Natural killer cell (primary cell): ENCODE measurements around the gene TMEM141. TPM values are rescaled to one million over a fixed set of nuclear protein-coding genes. Genes with fewer than 3 reads are reported as not detected.
"Not testable (repeated sequence)": the region's sequence is repeated elsewhere in the genome, so short reads cannot be mapped to it uniquely, and the experiment has no call there.

Experiments
- ATAC-seq, 3 donors: fragments of 150-1000 bp in 2 of 3; fragments of 200-7000 bp in 1 of 3; cut with Tn5 transposase; 1 replicate in 1 of 3; 2 replicates in 2 of 3; pipeline ENCODE4 v1.10.0; 2021; ENCODE audit warnings: mild to moderate bottlenecking in 2 of 3, moderate library complexity in 2 of 3
- DNase-seq, 2 donors: peaks; one replicate each; pipeline versions ENCODE4 v3.0.0 to v3.0.0-alpha.2; 2013 to 2021; ENCODE audit warnings: mixed read lengths in 1 of 2
- H3K27ac ChIP-seq: one replicate; pipeline ENCODE4 v1.5.1; 2013; ENCODE audit warnings: mild to moderate bottlenecking, low read length
- H3K27me3 ChIP-seq: one replicate; pipeline ENCODE4 v1.6.1; 2013; ENCODE audit warnings: low read length; ENCODE audit not compliant: control insufficient read depth, insufficient read depth
- H3K36me3 ChIP-seq: one replicate; pipeline ENCODE4 v1.6.1; 2013; ENCODE audit warnings: low read length; ENCODE audit not compliant: control insufficient read depth, insufficient read depth
- H3K4me1 ChIP-seq: one replicate; pipeline ENCODE4 v1.6.1; 2013; ENCODE audit warnings: low read length; ENCODE audit not compliant: control insufficient read depth, insufficient read depth
- H3K4me3 ChIP-seq: one replicate; pipeline ENCODE4 v1.5.1; 2013; ENCODE audit warnings: low read length
- H3K9me3 ChIP-seq: one replicate; pipeline ENCODE4 v1.6.1; 2013; ENCODE audit warnings: low read length; ENCODE audit not compliant: control insufficient read depth, insufficient read depth
- H3K27ac Mint-ChIP-seq, 2 donors: one replicate each; pipeline ENCODE4 v1.8.0; 2022; ENCODE audit warnings: mild to moderate bottlenecking in 2 of 2, mixed read lengths in 2 of 2, moderate library complexity in 1 of 2
- H3K27me3 Mint-ChIP-seq, 2 donors: one replicate each; pipeline ENCODE4 v1.8.0; 2022; ENCODE audit warnings: low read depth in 2 of 2, mixed read lengths in 2 of 2
- H3K36me3 Mint-ChIP-seq: one replicate; pipeline ENCODE4 v1.8.0; 2022; ENCODE audit warnings: mixed read lengths
- H3K4me1 Mint-ChIP-seq, 2 donors: one replicate each; pipeline ENCODE4 v1.8.0; 2022; ENCODE audit warnings: mixed read lengths in 2 of 2
- H3K4me3 Mint-ChIP-seq: one replicate; pipeline ENCODE4 v1.8.0; 2022; ENCODE audit warnings: mild to moderate bottlenecking, moderate library complexity, mixed read lengths
- H3K9me3 Mint-ChIP-seq, 2 donors: one replicate each; pipeline ENCODE4 v1.8.0; 2022; ENCODE audit warnings: mixed read lengths in 2 of 2
- CTCF ChIP-seq: fragments of 200-600 bp; IDR thresholded peaks from one replicate; pipeline ENCODE4 v1.8.0; 2022; ENCODE audit warnings: antibody characterized with exemption
- WGBS: methylation state at CpG from one replicate; pipeline ENCODE4 v1.1.7; 2013; ENCODE audit warnings: missing lambda C conversion rate; ENCODE audit not compliant: insufficient coverage; 5-methylcytosine and 5-hydroxymethylcytosine counted together
- intact Hi-C: fragments of 100-400 bp; cut with micrococcal nuclease; formaldehyde crosslinking; loops from one replicate; pipeline ENCODE4 v1.14.2; 2022
- total RNA-seq, 4 donors: library from RNA; stranded (reverse); fragments of 120-200 nt in 1 of 4; gene quantifications; one replicate each; pipeline versions ENCODE4 v1.2.3 to v1.2.4, GENCODE V29; 2013 to 2022

Gene TMEM141
- total RNA-seq, 3 donors from 2014 or later (not counting 1 experiment from before 2014, with no cell fraction given): 22.4 to 26.9 (median 26.6) TPM

GRCh38 chr9:136799854-136800657 lies 8.9 kb downstream of the TMEM141 start:
- WGBS: under 1% methylated on average over 63 of the region's 63 CpGs
- H3K27ac Mint-ChIP-seq: no peak overlapping the region
- Histone ChIP-seq H3K27ac (no peak overlapping the region), H3K36me3 (no peaks in the 10 kb centered on the region), H3K27me3 (peaks cover 16% of the 10 kb centered on the region), H3K4me3 (peak overlapping the region; percentile 45), H3K4me1 (peaks cover 28% of the 10 kb centered on the region), H3K9me3 (no peaks in the 10 kb centered on the region)
- peak overlapping the region; percentile 77 for H3K4me3 Mint-ChIP-seq
- H3K36me3 Mint-ChIP-seq: no peaks in the 10 kb centered on the region
- H3K9me3 Mint-ChIP-seq: no peaks in the 10 kb centered on the region
- H3K4me1 Mint-ChIP-seq: peaks cover 13 to 28% of the 10 kb centered on the region in 2 donors
- no peak for TF ChIP-seq CTCF
- DNase-seq (peak; percentile 61 to 93), ATAC-seq (peak; percentile 87 to 91 (median 89))
- intact Hi-C loops: no loop called here
- H3K27me3 Mint-ChIP-seq: peaks cover 0 to 9% of the 10 kb centered on the region in 2 donors

GRCh38 chr9:136802321-136802720 lies 11.2 kb downstream of the TMEM141 start:
- no peak overlapping the region for H3K4me3 ChIP-seq
- peaks cover 43% of the 10 kb centered on the region for H3K4me1 ChIP-seq
- Mint-ChIP-seq H3K9me3 (no peaks in the 10 kb centered on the region), H3K27ac (no peak overlapping the region), H3K4me3 (no peak overlapping the region), H3K27me3 (peaks cover 0 to 9% of the 10 kb centered on the region in 2 donors), H3K36me3 (no peaks in the 10 kb centered on the region), H3K4me1 (peaks cover 16 to 39% of the 10 kb centered on the region in 2 donors)
- H3K27ac ChIP-seq: no peak overlapping the region
- peaks cover 2% of the 10 kb centered on the region for H3K36me3 ChIP-seq
- H3K27me3 ChIP-seq: peaks cover 16% of the 10 kb centered on the region
- DNase-seq (no peak), ATAC-seq (no peak)
- no peaks in the 10 kb centered on the region for H3K9me3 ChIP-seq
- TF ChIP-seq CTCF: no peak
- WGBS: 90% methylated on average over 6 of the region's 6 CpGs
- intact Hi-C loops: no loop called here

GRCh38 chr9:136803009-136803550 lies 11.9 kb downstream of the TMEM141 start:
- H3K27ac Mint-ChIP-seq, H3K4me3 Mint-ChIP-seq, ATAC-seq, H3K27me3 Mint-ChIP-seq, H3K4me3 ChIP-seq, DNase-seq, H3K27ac ChIP-seq, intact Hi-C loops, H3K36me3 ChIP-seq, H3K9me3 ChIP-seq, H3K9me3 Mint-ChIP-seq, H3K36me3 Mint-ChIP-seq: not testable (repeated sequence)
- peaks cover 16% of the 10 kb centered on the region for H3K27me3 ChIP-seq
- H3K4me1 ChIP-seq: peaks cover 43% of the 10 kb centered on the region
- peaks cover 16 to 41% of the 10 kb centered on the region in 2 donors for H3K4me1 Mint-ChIP-seq
- WGBS: 96% methylated on average over 7 of the region's 9 CpGs
